ENCODE results near the gene F2RL3.

Gene F2RL3

GRCh38 chr19:16895467-16896145 is 6.8 kb downstream of the F2RL3 start:
- no peak for DNase-seq (ENCODE audit: low spot score)

GRCh38 chr19:16896146-16897028 is 7.6 kb downstream of the F2RL3 start:
- no peak for DNase-seq (ENCODE audit: low spot score)

GRCh38 chr19:16897029-16897855 is 8.4 kb downstream of the F2RL3 start:
- DNase-seq (ENCODE audit: low spot score), result peak; percentile 99

GRCh38 chr19:16897856-16898161 is 9.0 kb downstream of the F2RL3 start:
- DNase-seq (ENCODE audit: low spot score), result no peak

- DNase-seq (ENCODE audit: low spot score), result no peak
Observed at GRCh38 chr19:16898361-16899015, 9.7 kb downstream of the F2RL3 start.

GRCh38 chr19:16899566-16900075 is 10.8 kb downstream of the F2RL3 start:
- peak; percentile 49 for DNase-seq (ENCODE audit: low spot score)

- DNase-seq (ENCODE audit: low spot score), result peak; percentile 17
Observed at GRCh38 chr19:16901491-16902175, 12.8 kb downstream of the F2RL3 start.

- DNase-seq (ENCODE audit: low spot score), result no peak
Observed at GRCh38 chr19:16902545-16902944, 13.7 kb downstream of the F2RL3 start.

- DNase-seq (ENCODE audit: low spot score), result no peak
Observed at GRCh38 chr19:16903347-16903746, 14.5 kb downstream of the F2RL3 start.

GRCh38 chr19:16904599-16904998 is 15.8 kb downstream of the F2RL3 start:
- no peak for DNase-seq (ENCODE audit: low spot score)

- DNase-seq (ENCODE audit: low spot score), result no peak
Observed at GRCh38 chr19:16908759-16909158, 20.0 kb downstream of the F2RL3 start.

- no peak for DNase-seq (ENCODE audit: low spot score)
Observed at GRCh38 chr19:16911046-16911445, 22.2 kb downstream of the F2RL3 start.

- no peak for DNase-seq (ENCODE audit: low spot score)
Observed at GRCh38 chr19:16912780-16913179, 24.0 kb downstream of the F2RL3 start.

- no peak for DNase-seq (ENCODE audit: low spot score)
Observed at GRCh38 chr19:16914421-16914820, 25.6 kb downstream of the F2RL3 start.

GRCh38 chr19:16915135-16915534 is 26.3 kb downstream of the F2RL3 start:
- no peak for DNase-seq (ENCODE audit: low spot score)

- no peak for DNase-seq (ENCODE audit: low spot score)
Observed at GRCh38 chr19:16915734-16916133, 26.9 kb downstream of the F2RL3 start.

GRCh38 chr19:16917401-16917800 is 28.6 kb downstream of the F2RL3 start:
- DNase-seq (ENCODE audit: low spot score), result no peak

- no peak for DNase-seq (ENCODE audit: low spot score)
Observed at GRCh38 chr19:16919496-16919895, 30.7 kb downstream of the F2RL3 start.

GRCh38 chr19:16920816-16921529 is 32.2 kb downstream of the F2RL3 start:
- no peak for DNase-seq (ENCODE audit: low spot score)

GRCh38 chr19:16921766-16922591 is 33.2 kb downstream of the F2RL3 start:
- DNase-seq (ENCODE audit: low spot score), result no peak

Measured in COLO829 (cell line).